CD4-positive, CD25-positive, alpha-beta regulatory T cell (primary cell): Measurements from ENCODE around the gene AGPAT4. TPM values are rescaled to one million over a fixed set of nuclear protein-coding genes. Genes with fewer than 3 reads are reported as not detected.
"Not testable (repeated sequence)": the region's sequence is repeated elsewhere in the genome, so short reads cannot be mapped to it uniquely, and the experiment has no call there.

Experiments used
- ATAC-seq, 2 donors: fragments of 150-1000 bp; cut with Tn5 transposase; one replicate each; pipeline ENCODE4 v1.10.0; 2021; ENCODE audit warnings: low read depth in 2 of 2, moderate number of reproducible peaks in 2 of 2, moderate library complexity in 1 of 2
- DNase-seq, 3 donors: peaks; one replicate each; pipeline versions ENCODE4 v3.0.0 to v3.0.0-alpha.2; 2012 to 2022; ENCODE audit warnings: mixed read lengths in 1 of 3
- H3K27ac ChIP-seq: one replicate; pipeline ENCODE4 v1.7.0; 2013; ENCODE audit warnings: mild to moderate bottlenecking, low read length; ENCODE audit not compliant: insufficient read depth, poor library complexity, severe bottlenecking
- H3K27me3 ChIP-seq: one replicate; pipeline ENCODE4 v1.7.0; 2013; ENCODE audit warnings: low read length; ENCODE audit not compliant: control insufficient read depth, insufficient read depth
- H3K36me3 ChIP-seq: one replicate; pipeline ENCODE4 v1.7.0; 2013; ENCODE audit warnings: mild to moderate bottlenecking, low read length, moderate library complexity; ENCODE audit not compliant: control insufficient read depth, insufficient read depth
- H3K4me1 ChIP-seq: 2 replicates; pipeline ENCODE4 v1.7.0; 2013; ENCODE audit warnings: mild to moderate bottlenecking, low read length; ENCODE audit not compliant: insufficient read depth, control insufficient read depth, poor library complexity, severe bottlenecking
- H3K4me3 ChIP-seq: one replicate; pipeline ENCODE4 v1.7.0; 2013; ENCODE audit warnings: low read depth, mild to moderate bottlenecking, low read length, moderate library complexity
- H3K9me3 ChIP-seq, 2 experiments: 1 replicate in 1 of 2; 2 replicates in 1 of 2; pipeline ENCODE4 v1.7.0; 2013; ENCODE audit warnings: low read length in 2 of 2, mild to moderate bottlenecking in 1 of 2, moderate library complexity in 1 of 2; ENCODE audit not compliant: control insufficient read depth in 2 of 2
- H3K27ac Mint-ChIP-seq, 3 donors: one replicate each; pipeline ENCODE4 v1.8.0; 2020 to 2022; ENCODE audit warnings: mild to moderate bottlenecking in 3 of 3, mixed read lengths in 3 of 3, moderate library complexity in 2 of 3
- H3K27me3 Mint-ChIP-seq: one replicate; pipeline ENCODE4 v1.8.0; 2022; ENCODE audit warnings: mild to moderate bottlenecking, mixed read lengths
- H3K36me3 Mint-ChIP-seq: one replicate; pipeline ENCODE4 v1.8.0; 2020; ENCODE audit warnings: mixed read lengths
- H3K4me1 Mint-ChIP-seq, 4 donors: one replicate each; pipeline ENCODE4 v1.8.0; 2020 to 2022; ENCODE audit warnings: mixed read lengths in 4 of 4, mild to moderate bottlenecking in 1 of 4
- H3K4me3 Mint-ChIP-seq, 4 donors: one replicate each; pipeline ENCODE4 v1.8.0; 2020 to 2022; ENCODE audit warnings: mild to moderate bottlenecking in 4 of 4, mixed read lengths in 4 of 4, moderate library complexity in 3 of 4
- H3K9me3 Mint-ChIP-seq, 7 donors: one replicate each; pipeline ENCODE4 v1.8.0; 2020 to 2022; ENCODE audit warnings: mixed read lengths in 7 of 7, mild to moderate bottlenecking in 3 of 7, moderate library complexity in 2 of 7
- polyA plus RNA-seq, 4 donors: library from polyadenylated mRNA; unstranded; fragments of 300-500 nt; fragmentation: Illumina TruSeq; gene quantifications; one replicate each; pipeline ENCODE4 v1.2.3, GENCODE V29; 2021
- total RNA-seq: library from RNA; stranded (reverse); gene quantifications from one replicate; pipeline ENCODE4 v1.2.3, GENCODE V29; 2022

AGPAT4 gene
- total and polyA plus RNA-seq, 5 donors from 2014 or later, result 2.4 to 14.6 (median 4.1) TPM

- not testable (repeated sequence) for H3K27me3 Mint-ChIP-seq, H3K27ac ChIP-seq, H3K27me3 ChIP-seq, H3K4me1 ChIP-seq, H3K9me3 Mint-ChIP-seq, DNase-seq, H3K4me3 ChIP-seq, H3K36me3 ChIP-seq, ATAC-seq, H3K9me3 ChIP-seq, H3K27ac Mint-ChIP-seq
- H3K36me3 Mint-ChIP-seq, result peaks cover 10% of the 10 kb centered on the region
- H3K4me1 Mint-ChIP-seq, result peaks cover 18 to 27% (median 23%) of the 10 kb centered on the region in 4 donors
- H3K4me3 Mint-ChIP-seq, result peak overlapping the region in 1 of 4 donors; percentile 47
These were observed 48.7 kb downstream of the AGPAT4 start for GRCh38 chr6:161224951-161225680.

DNA sequence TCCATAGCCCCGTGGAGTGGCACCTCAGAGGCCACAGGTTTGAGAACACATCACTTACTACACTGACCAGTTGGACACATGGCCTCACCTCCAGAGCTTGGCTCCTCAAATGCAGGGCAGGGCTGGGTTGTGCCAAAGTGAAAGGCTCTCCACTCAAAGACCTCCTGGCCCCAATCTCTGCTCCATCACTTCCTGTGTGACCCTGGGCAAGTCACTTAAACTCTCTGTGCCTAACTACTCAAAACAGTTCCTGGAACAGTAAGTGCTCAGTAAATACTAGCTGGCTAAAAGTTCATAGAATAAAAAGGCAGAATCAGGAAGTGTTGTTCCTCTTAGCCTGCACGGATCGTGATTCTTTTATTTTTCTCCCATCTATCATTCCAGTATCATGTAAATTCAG is 50.2 kb downstream of the AGPAT4 start:
- Histone ChIP-seq H3K27me3 (no peaks in the 10 kb centered on the region), H3K36me3 (no peaks in the 10 kb centered on the region), H3K27ac (no peak overlapping the region), H3K4me3 (no peak overlapping the region), H3K9me3 (no peaks in the 10 kb centered on the region), H3K4me1 (peaks cover 5% of the 10 kb centered on the region)
- Mint-ChIP-seq H3K4me3 (no peak overlapping the region), H3K4me1 (peaks cover 16 to 26% (median 21%) of the 10 kb centered on the region in 4 donors), H3K36me3 (peaks cover 10% of the 10 kb centered on the region), H3K27me3 (no peaks in the 10 kb centered on the region), H3K9me3 (peaks cover 0 to 2% (median 0%) of the 10 kb centered on the region in 7 donors), H3K27ac (no peak overlapping the region)
- DNase-seq (peak in 1 of 3 donors; percentile 51), ATAC-seq (no peak)

- DNase-seq, result no peak
- no peaks in the 10 kb centered on the region for H3K36me3 ChIP-seq
- H3K4me3 Mint-ChIP-seq, result no peak overlapping the region
- no peaks in the 10 kb centered on the region for H3K9me3 ChIP-seq
- H3K36me3 Mint-ChIP-seq, result peaks cover 17% of the 10 kb centered on the region
- ATAC-seq, result no peak
- H3K4me3 ChIP-seq, result no peak overlapping the region
- H3K27ac ChIP-seq, result no peak overlapping the region
- H3K27ac Mint-ChIP-seq, result peak overlapping the region in 1 of 3 donors; percentile 92
- H3K27me3 Mint-ChIP-seq, result no peaks in the 10 kb centered on the region
- H3K9me3 Mint-ChIP-seq, result peaks cover 0 to 2% (median 0%) of the 10 kb centered on the region in 7 donors
- peaks cover 5% of the 10 kb centered on the region for H3K4me1 ChIP-seq
- H3K4me1 Mint-ChIP-seq, result peaks cover 15 to 22% (median 20%) of the 10 kb centered on the region in 4 donors
- H3K27me3 ChIP-seq, result no peaks in the 10 kb centered on the region
These were observed 51.1 kb downstream of the AGPAT4 start for GRCh38 chr6:161222706-161223234.

DNA sequence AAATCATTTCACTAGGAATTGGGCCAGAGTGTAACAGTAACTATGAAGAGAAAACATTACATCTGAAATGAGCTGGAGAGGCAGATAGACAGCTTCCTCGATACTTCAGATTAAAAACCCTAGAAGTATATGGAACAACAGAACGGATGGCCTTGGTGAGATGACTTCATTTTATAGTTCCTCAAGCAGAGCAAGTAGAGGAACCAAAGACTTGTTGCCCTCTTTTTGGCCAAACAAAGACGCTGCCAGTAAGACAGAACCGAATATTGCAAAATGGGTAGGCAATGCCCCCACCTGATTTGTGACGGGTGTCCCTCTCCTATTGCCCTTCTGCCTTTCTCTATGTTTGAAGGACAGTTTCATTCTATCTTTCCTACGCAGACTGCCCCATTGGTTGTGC is 53.5 kb downstream of the AGPAT4 start:
- H3K27me3 Mint-ChIP-seq, result no peaks in the 10 kb centered on the region
- Histone ChIP-seq H3K4me1 (no peaks in the 10 kb centered on the region), H3K27me3 (no peaks in the 10 kb centered on the region), H3K9me3 (peaks cover 0 to 1% of the 10 kb centered on the region in 2 experiments), H3K4me3 (no peak overlapping the region), H3K36me3 (no peaks in the 10 kb centered on the region), H3K27ac (no peak overlapping the region)
- no peak for ATAC-seq
- no peak overlapping the region for H3K4me3 Mint-ChIP-seq
- peaks cover 22% of the 10 kb centered on the region for H3K36me3 Mint-ChIP-seq
- H3K9me3 Mint-ChIP-seq, result peaks cover 0 to 8% (median 2%) of the 10 kb centered on the region in 7 donors
- DNase-seq, result no peak
- H3K27ac Mint-ChIP-seq, result no peak overlapping the region
- peaks cover 6 to 8% (median 7%) of the 10 kb centered on the region in 4 donors for H3K4me1 Mint-ChIP-seq

DNA sequence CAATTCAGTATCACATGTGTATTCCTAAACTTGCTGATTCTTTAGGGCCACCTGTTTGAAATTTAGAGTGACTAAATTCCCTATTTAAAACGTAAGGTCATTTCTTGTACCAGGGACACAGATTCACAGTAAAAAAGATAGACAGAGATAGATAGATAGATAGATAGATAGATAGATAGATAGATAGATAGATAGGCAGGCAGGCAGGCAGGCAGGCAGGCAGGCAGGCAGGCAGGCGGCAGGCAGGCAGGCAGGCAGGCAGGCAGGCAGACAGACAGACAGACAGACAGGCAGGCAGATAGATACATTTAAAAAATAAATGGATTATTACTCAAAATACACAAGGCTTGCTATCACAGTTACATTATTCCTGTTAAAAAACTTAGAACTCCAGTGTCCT is 54.2 kb downstream of the AGPAT4 start:
- Mint-ChIP-seq H3K4me3 (no peak overlapping the region), H3K9me3 (peaks cover 0 to 11% (median 2%) of the 10 kb centered on the region in 7 donors), H3K27me3 (no peaks in the 10 kb centered on the region), H3K4me1 (peaks cover 6 to 8% (median 7%) of the 10 kb centered on the region in 4 donors), H3K36me3 (peaks cover 20% of the 10 kb centered on the region), H3K27ac (no peak overlapping the region)
- Histone ChIP-seq H3K36me3 (no peaks in the 10 kb centered on the region), H3K27me3 (no peaks in the 10 kb centered on the region), H3K4me1 (no peaks in the 10 kb centered on the region), H3K4me3 (no peak overlapping the region), H3K27ac (no peak overlapping the region), H3K9me3 (peaks cover 0 to 1% of the 10 kb centered on the region in 2 experiments)
- no peak for DNase-seq
- ATAC-seq, result no peak

GRCh38 chr6:161218222-161218621 is 55.6 kb downstream of the AGPAT4 start:
- Mint-ChIP-seq H3K27ac (peak overlapping the region in 1 of 3 donors; percentile 10), H3K4me1 (peaks cover 0 to 3% (median under 1%) of the 10 kb centered on the region in 4 donors), H3K27me3 (no peaks in the 10 kb centered on the region), H3K36me3 (peaks cover 25% of the 10 kb centered on the region), H3K4me3 (no peak overlapping the region), H3K9me3 (peaks cover 0 to 15% (median 3%) of the 10 kb centered on the region in 7 donors)
- H3K27ac ChIP-seq, result no peak overlapping the region
- peaks cover 0 to 1% of the 10 kb centered on the region in 2 experiments for H3K9me3 ChIP-seq
- ATAC-seq, result no peak
- no peaks in the 10 kb centered on the region for H3K4me1 ChIP-seq
- DNase-seq, result no peak
- H3K27me3 ChIP-seq, result no peaks in the 10 kb centered on the region
- no peak overlapping the region for H3K4me3 ChIP-seq
- no peaks in the 10 kb centered on the region for H3K36me3 ChIP-seq

DNA sequence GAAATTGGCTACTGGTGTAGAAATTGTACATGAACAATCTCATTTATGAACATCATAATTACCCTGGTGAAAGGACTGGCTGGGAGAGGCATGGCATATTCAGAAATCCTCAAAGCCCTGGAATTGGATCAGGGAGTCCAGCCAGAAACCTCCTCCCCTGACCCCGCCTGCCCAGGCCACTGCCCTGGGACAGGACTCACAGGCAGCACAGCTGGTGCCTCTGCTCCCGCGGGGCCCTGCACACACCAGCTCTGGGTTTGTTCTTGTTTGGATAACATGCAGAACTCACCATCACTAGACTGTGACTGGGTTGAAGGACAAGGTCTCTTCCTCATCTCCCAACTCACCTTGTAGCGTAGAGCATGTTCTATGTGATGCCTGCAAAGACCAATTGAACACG is 56.2 kb downstream of the AGPAT4 start:
- Mint-ChIP-seq H3K9me3 (peaks cover 0 to 16% (median 3%) of the 10 kb centered on the region in 7 donors), H3K36me3 (peaks cover 25% of the 10 kb centered on the region), H3K27ac (no peak overlapping the region), H3K27me3 (no peaks in the 10 kb centered on the region), H3K4me1 (peaks cover 0 to 2% (median 0%) of the 10 kb centered on the region in 4 donors), H3K4me3 (no peak overlapping the region)
- ATAC-seq (no peak), DNase-seq (no peak)
- Histone ChIP-seq H3K27ac (no peak overlapping the region), H3K4me3 (no peak overlapping the region), H3K27me3 (no peaks in the 10 kb centered on the region), H3K4me1 (no peaks in the 10 kb centered on the region), H3K36me3 (no peaks in the 10 kb centered on the region), H3K9me3 (peaks cover 0 to 1% of the 10 kb centered on the region in 2 experiments)
